GM19239 (cell line): Measurements from ENCODE around the gene FIBP.

ENCODE experiments used
- DNase-seq: peaks from one replicate; pipeline ENCODE4 v3.0.0; 2011; ENCODE audit warnings: low spot score; ENCODE audit not compliant: insufficient read length
- FAIRE-seq: peaks from 2 replicates; lab custom pipeline; 2011; peaks lifted over from hg19 to GRCh38; lab: Jason Lieb, UNC

Gene FIBP

DNA sequence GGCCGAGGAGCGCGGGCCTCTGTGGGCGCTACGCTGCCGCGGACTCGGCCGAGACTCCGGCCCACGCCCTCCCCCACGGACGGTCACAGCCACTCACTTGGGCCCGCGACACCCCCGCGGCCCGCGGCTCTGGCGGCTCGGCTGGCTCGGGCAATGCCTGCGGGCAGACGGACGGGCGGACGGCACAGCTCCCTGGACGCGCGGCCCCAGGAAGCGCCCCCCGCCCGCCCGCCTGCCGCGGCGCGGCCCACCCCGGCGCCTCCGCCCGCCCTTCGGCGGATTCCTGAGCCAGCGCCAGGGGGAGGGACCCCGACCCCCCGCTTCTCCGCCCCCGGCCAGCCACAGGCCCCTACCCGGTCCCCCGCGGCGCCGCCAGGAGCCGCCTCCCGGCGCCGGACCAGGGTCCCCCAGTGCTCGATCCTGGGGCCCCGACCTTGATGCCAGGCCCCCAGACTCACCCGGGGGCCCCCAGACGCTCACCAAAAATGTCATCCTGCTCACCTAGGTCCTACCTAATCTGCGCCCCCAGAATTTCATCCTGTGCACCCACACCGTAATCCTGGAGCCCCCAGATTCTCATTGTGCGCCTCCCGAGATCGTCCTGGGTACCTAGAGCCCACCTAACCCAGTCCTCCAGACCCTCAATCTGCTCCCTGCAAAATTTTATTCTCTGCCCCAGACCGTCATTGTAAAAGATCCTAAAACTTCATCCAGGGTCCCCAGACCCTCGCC is 15.5 kb downstream of the FIBP start, which contains the start of gene EFEMP2:
EFEMP2 (minus strand) TSS at position 215 of the 732 bp plus-strand sequence. CDS start 446 bp downstream, outside the sequence.
- FAIRE-seq, result no peak
- DNase-seq, result no peak

DNA sequence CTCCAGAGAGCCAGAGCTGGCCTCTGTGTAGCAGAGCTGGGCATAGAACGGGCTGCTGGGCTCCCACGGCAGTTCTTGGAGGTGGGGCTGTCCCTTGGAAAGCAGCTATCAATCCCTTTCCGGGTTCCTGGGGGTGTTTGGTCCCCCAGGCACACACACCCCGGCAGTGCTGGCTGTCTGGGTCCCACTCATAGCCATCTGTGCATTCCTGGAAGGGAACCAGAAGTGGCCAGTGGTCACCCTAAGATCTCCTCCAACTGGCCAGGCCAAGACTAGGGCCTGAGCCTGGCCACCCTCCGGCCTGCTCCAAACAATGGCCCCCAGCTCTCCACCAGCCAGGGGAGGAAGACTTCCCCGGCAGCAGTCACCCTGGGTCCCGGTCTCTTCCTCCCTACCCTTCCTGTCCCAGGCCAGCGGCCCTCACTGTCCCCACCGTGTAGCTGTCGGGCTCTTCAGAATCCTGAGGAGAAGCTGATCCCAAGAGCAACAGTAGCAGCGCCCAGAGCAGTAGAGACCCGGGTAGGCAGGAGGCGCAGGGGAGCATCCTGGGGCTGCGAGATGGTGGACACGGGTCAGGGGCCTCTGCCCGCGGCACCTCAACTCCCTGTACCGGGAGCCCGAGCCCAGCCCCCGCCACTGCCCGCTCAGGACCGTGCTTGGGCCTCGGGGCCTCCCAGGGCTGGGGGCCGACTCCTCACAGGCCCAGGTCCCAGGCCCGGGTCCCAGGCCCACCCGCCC is 16.3 kb downstream of the FIBP start:
- DNase-seq, result no peak
- FAIRE-seq, result no peak

DNA sequence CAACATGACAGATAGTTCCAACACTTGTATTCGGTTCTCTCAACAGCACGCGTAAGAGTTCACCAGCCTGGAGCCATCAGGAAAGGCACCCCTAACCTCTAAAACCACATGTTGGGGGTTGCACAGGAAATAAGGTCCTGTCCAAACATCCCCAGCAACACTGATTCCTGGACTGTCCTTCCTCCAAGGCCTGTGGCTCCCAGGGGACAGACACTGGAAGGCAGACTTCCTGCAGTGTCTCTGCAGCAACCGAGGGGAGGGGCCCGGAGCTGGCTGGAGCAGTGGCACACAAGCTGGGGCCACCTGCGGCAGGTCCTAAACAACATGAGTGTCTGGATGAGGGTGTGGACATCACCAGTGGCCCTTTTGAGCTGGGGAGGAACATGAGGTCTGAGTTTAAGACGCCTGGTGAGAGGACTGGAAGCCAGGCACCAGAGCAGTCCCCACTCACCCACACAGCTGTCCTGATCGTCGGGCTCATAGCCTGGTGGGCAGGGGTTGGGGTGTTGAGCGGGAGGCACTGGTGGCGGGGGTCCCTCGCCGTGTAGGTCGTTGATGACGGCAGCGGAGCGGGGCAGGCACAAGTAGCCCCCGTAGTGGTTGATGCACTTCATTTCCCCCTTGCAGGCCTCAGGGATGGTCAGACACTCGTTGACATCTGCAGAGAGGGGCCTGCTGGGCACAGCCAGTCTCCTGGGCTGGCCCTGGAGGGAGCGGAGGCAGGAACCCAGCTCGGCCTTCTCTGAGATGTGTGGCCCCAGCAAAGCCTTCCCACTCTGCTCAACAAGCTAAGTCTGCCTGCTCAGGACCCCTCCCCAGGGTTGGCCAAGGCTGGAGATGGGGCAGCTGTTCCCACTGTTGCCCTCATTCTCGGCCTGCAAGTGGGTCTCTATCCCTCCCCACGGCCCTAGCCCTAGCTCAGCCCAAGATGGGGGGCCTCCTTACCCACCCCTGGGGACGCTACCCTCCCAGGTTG is 17.3 kb downstream of the FIBP start:
- no peak for FAIRE-seq
- DNase-seq, result no peak

DNA sequence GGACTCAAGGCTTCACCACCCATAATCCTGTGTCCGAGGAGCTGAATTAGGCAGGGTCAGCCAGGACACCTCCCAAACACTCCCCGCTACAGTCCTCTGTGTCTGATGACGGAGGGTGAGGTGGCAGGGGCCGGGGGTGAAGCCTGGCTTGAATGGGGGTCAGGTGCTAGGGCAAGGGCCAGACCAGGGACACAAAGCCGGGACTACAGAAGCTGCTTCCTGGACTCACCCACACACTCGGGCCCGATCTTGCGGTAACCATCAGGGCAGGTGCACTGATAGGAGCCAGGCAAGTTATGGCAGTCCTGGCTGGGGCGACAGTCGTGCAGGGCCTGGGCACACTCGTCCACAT is 18.0 kb downstream of the FIBP start:
- FAIRE-seq, result no peak

DNA sequence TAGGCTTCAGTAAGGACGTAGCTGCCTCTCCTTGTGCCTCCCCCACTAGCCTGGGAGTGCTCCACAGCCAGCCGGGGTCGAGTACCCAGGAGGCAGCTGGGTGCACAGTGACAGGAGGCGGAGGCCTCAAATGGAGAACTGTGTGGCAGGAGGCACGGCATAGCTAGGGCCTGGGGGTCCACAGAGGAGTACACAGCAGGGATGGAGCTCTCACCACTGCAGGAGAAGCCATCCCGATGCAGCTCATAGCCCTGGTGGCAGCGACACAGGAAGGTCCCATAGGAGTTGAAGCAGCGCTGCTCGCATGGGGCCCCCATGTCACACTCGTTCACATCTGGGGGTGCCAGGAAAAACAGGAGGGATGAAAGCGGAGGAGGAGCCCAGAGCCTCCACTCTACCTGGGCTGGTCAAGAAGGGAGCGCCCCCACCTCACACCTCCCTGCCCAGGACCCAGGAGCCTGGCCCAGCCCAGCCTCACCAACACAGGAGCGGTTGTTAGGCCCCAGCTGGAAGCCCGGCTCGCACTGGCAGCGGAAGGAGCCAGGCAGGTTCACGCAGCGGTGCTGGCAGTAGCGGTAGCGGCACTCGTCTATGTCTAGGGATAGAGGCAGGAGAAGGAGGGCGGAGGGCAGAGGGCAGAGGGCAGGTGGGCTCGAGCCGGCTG is 18.5 kb downstream of the FIBP start:
- no peak for DNase-seq
- no peak for FAIRE-seq

More for the DNA sequence above, 18.0 kb downstream of the FIBP start:
- no peak for DNase-seq

DNA sequence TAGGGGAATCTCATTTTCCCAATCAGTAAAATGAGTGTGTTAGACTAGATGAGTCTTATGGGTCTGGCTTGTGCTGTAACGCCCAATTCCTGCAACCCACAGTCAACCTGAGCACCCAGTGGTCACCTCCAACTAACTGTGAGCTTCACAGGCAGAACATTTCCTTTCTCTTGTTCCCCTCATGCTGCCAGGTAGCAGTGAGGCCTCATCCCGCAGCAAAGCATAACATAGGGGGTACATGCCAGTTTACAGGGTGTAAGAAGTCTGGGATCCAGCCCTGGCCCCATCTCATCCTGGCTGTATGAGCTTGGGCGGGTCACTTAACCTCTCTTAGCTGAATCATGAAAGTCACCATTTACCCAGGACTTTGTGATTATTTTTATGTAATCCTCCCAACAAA is 19.4 kb downstream of the FIBP start:
- no peak for FAIRE-seq
- no peak for DNase-seq

DNA sequence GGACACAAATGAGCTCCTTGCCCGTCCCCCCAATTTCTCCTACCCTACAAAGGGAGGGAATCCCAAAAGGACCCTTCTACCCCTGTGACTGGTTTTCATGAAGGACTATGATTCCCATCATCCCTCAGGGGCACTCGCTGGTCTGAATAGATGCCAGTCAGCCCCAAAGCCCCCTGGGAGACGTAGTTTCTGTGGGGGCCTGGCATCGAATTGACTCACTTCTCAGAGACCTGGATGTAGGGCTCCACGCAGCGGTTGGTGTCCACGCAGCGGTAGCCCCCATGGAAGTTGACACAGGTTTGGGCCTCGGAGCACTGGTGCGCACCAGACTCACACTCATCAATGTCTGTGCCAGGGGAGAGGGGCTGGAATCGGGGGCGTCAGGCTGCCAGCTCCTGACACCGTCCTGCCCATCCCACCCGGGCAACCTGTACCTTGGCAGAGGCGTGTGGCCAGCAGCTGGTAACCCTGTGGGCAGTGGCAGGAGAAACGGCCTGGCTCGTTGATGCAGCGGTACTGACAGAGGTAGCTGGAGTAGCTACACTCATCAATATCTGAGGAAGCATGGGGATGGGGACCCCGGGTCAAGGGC is 20.1 kb downstream of the FIBP start:
- FAIRE-seq (no peak), DNase-seq (no peak)

DNA sequence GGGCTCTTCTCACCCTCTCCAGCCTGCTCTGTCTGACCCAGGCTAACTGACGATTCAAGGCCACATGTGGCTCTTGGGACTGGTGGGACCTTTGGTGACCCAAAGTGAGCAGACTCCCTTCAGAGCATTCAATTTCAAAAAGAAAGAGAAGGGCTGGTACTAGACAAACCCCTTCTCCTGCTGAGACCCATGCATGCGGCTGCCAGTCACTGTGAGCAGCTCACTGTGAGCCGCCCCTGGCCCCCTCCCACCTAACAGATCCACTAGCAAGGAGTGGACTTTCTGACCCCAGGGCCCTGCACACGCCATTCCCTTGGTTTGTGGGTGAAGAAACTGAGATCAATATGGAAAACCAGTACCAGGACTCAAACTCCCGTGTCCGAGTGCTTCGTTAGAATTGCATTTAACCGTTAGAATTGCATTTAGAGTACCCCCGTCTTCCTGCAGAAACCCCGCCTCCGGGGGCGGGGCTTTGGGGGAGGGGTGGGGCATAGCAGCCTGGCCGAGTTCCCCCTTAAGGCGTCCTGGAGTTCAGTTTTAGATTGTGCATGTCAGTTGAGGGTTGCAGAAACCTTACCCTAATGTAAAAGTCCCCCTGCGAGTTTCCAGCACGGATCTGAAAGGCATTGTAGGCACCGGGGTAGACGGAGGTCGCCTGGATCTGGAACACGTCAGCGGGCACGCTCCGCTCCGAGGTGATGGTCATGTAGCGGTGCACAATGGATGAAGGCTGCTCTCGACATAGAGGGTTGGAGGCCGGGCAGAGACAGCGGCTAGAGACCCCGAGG is 20.8 kb downstream of the FIBP start:
- DNase-seq, result no peak
- no peak for FAIRE-seq

DNA sequence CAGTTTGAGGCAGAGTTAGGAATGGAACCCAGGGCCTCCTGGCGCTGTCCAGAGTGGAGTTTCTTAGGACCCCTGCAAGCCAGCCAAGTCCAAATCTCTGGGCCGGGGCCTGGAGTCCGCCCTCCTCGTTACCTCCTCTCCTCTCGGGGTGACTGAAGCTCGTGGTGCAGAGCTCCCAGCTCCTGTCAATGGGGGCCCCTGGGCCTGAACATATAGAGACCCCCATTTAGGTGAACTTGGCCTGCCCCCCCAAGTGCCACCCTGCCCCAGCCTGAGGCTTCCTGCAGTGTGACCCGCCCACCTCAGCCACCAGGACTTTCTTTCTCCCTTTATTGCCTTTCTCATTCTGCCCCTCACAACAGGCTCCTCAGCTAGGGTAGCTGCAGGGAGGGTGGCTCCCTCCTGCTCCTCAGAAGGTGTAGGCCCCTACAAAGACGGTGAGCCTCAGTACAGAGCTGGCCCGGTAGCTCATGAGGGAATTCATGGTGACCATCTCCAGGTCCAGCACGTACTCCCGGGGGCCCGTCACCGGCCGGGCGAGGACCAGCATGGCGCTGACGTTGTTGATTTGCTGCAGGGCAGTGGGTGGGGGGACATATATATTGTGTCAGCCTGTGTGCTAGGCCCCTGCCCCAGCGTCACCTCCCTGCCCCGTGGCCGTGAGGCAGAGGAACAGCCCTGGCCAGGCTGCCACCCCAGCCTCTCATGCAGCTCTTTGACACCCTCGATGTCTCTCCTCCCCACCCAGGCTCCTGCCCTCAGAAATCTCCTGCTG is 21.6 kb downstream of the FIBP start:
- FAIRE-seq (no peak), DNase-seq (no peak)

DNA sequence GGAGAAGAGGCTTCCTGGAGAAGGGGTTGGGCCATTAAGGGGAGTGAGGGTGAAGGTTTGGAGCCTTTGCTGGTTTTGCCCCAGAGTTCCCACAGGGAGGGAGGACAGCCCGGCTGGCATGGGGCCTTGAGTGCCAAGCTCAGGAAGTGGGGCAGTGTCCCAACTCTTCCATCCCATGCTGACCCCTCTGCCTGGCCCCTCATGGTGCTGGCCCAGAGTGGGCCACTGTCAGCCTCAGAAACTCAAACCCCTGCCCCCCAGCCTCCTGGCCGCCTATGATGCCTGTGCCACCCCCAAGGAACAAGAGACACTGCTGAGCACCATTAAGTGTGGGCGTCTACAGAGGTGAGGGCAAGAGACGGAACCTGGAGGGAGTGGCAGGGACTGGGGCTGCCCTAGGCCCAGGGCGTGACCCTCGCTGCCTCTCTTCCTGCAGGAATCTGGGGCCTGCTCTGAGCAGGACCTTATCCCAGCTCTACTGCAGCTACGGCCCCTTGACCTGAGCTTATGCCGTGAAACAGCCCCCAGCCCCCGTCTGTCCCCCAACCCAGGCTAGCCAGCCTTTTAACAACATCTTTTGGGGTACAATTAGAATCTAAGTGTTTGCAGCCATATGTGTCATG is 22.6 kb downstream of the FIBP start:
- no peak for FAIRE-seq
- DNase-seq, result no peak

DNA sequence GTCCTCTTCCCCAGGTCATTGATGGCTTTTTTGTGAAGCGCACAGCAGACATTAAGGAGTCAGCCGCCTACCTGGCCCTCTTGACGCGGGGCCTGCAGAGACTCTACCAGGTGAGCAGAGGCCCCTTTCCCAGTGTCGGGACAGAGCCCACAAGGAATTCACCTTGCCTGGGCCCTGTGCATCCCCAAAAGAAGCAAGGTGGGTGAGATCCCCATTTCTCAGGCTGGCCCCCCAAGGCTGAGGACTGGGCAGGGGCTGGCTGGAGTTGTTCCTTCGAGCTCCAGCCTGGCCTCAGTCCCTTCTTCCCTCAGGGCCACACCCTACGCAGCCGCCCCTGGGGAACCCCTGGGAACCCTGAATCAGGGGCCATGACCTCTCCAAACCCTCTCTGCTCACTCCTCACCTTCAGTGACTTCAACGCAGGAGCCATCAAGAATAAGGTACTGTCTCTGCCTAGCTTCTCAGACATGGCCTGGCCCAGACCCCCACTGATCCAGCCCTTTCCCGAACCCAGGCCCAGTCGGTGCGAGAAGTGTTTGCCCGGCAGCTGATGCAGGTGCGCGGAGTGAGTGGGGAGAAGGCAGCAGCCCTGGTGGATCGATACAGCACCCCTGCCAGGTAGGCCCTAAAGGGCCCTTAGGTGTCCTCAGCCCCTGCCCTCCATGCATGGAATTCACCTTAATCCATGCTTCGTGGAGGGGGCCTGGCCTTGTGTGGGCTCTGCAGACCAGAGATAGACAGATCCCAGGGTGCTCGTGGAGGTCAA is 23.4 kb downstream of the FIBP start:
- FAIRE-seq (no peak), DNase-seq (no peak)

DNA sequence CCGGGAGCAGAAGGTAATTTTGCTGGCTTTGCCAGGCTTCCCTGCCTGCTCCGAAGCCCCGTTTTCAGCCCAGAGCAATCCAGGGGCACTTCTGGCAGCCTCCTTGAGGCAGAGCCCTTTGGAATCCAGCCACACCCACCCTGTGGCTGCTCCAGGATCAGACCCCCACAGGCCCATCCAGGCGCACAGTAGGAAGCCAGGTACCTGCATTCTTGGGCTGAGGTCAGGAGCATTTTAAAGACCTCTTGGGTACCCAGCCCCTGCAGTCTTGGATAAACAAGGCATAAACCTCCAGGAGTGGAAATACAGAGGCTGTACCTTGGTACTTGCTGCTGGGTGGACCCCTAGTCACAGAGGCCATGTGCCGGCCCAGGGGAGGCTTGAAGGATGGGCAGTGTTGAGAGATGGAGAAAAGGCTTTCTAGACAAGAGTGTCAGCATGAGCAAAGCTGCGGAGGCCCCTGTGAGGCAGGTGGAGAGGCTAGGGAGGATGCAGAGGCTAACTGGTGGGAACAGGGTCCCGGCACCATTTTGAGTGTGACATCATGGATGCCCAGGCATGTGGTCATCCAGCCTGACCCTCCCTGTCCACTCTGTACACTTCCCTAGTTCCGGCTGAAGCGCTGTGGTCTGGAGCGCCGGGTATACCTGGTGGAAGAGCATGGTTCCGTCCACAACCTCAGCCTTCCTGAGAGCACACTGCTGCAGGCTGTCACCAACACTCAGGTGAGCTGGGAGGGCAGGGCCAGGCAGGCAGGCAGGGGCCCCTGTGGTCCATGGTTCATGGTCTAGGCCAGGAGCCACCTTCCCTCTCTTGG is 24.2 kb downstream of the FIBP start:
- FAIRE-seq, result no peak

DNA sequence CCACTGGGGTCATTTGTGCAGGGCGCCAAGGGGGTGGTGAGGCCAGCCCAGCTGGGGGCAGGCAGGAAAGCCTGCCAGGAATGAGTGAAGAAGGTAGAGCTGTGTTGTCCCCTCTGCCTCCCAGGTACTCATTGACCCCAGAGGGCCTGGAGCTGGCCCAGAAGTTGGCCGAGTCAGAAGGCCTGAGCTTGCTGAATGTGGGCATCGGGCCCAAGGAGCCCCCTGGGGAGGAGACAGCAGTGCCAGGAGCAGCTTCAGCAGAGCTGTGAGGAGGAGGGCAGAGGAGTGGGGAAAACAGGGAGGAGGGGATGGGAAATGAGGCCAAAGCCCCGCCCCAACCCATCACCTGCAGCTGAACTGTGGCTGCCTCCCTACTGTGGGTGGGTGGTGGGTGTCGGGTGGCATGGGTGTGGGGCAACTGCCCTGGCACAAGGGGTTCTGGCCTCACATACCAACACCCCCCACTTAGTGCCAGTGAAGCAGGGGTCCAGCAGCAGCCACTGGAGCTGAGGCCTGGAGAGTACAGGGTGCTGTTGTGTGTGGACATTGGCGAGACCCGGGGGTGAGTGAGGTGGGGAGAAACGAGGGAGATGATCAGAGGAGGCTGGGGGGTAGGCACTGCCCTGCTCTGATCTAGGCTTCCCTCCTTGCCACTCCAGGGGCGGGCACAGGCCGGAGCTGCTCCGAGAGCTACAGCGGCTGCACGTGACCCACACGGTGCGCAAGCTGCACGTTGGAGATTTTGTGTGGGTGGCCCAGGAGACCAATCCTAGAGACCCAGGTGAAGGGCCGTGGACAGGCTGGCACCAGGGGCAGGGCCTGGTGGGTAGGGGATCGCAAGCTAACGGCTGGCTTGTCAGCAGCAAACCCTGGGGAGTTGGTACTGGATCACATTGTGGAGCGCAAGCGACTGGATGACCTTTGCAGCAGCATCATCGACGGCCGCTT is 25.1 kb downstream of the FIBP start:
- DNase-seq, result no peak
- no peak for FAIRE-seq

More for the DNA sequence above, 24.2 kb downstream of the FIBP start:
- no peak for DNase-seq

DNA sequence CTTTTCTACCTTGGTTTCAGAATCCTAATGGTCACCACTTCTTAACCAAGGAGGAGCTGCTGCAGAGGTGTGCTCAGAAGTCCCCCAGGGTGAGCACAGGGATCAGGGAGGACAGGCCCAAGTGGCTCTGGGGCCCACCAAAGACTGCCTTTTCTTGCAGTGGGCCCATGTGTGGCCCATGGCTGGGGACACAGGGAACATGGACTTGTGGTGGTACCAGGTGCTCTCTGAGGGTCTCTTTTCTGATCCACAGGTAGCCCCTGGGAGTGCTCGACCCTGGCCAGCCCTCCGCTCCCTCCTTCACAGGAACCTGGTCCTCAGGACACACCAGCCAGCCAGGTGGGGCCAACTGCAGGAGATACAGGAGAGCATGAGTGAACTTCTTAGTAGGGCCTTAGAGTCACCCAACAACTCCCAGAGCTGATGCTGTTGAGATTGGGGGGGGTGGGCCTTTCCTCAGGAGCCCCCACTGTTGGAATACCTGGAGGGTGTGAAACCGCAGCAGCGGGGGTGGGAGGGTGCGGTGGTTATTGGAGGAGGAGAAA is 26.0 kb downstream of the FIBP start:
- DNase-seq (no peak), FAIRE-seq (no peak)
